ENCODE measurements around the gene CERKL. TPM values are rescaled to one million over a fixed set of nuclear protein-coding genes. Genes with fewer than 3 reads are reported as not detected.

CERKL gene
- total and polyA plus RNA-seq, 9 of the 15 experiments (the other 6 are each of a cell fraction or from before 2014, with no cell fraction given): 0.04 to 0.08 TPM; not detected in 7

DNA sequence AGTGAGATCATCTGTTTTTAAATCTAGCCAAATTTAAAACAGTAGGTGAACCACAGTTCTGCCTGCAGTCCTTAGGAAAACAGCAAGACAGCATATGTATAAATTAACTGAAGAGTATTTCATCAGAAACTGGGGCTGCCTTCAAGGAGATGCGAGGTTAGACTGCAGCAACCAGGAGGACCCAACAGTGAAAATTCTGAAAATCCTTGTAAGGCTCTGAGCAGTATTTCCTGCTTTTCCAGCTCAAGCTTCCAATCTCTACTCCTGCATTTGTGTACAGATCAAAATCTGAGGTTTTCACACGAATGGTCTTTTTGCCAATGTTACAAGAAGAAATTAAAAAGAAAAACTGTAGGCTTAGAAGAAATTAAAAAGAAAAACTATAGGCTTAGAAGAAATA lies 43.7 kb downstream of the CERKL start:
- 3% methylated on average over 2 of the region's 2 CpGs for WGBS (ENCODE audit: insufficient coverage, low coverage, missing lambda C conversion rate)
- no peaks in the 10 kb centered on the region for H3K9me3 ChIP-seq (replicated peaks; ENCODE audit: control insufficient read depth, insufficient read depth, low read depth, low read length)
- no peaks in the 10 kb centered on the region for H3K27me3 ChIP-seq (ENCODE audit: control insufficient read depth in 2 of 2, insufficient read depth in 2 of 2, low read length in 2 of 2)
- intact Hi-C loops (cut with micrococcal nuclease): no loop called here
- in situ Hi-C loops (cut with MboI): no loop called here
- CTCF ChIA-PET (ENCODE audit: low intra/inter-chr PET ratio): no interaction called here
- BruUV-seq (replicated peaks): no TSS peak
- no peak overlapping the region for H3K4me2 ChIP-seq (ENCODE audit: insufficient read depth, low read length)
- FAIRE-seq (no peak), DNase-seq (ENCODE audit: extremely low read depth in 1 of 4, low spot score in 3 of 4) (no peak), ATAC-seq (no peak)
- POLR2A ChIA-PET: no interaction called here
- no peaks in the 10 kb centered on the region for H3K9me1 ChIP-seq (ENCODE audit: control insufficient read depth, insufficient read depth, low read length)
- H3K36me3 ChIP-seq (ENCODE audit: control insufficient read depth, insufficient read depth, low read length): no peaks in the 10 kb centered on the region
- H3K79me2 ChIP-seq (ENCODE audit: control insufficient read depth, insufficient read depth, low read length): no peaks in the 10 kb centered on the region
- H3K9ac ChIP-seq (ENCODE audit: insufficient read depth in 1 of 2, low read depth in 2 of 2, low read length in 2 of 2): no peak overlapping the region
- no peak overlapping the region for H3K4me3 ChIP-seq
- H2AFZ ChIP-seq (ENCODE audit: low read depth, low read length): no peak overlapping the region
- H3K27ac ChIP-seq (ENCODE audit: extremely low read depth, low read depth, low read length): no peak overlapping the region
- H4K20me1 ChIP-seq (replicated peaks; ENCODE audit: control insufficient read depth, insufficient read depth, low read length): no peaks in the 10 kb centered on the region
- H3K4me1 ChIP-seq (replicated peaks in 1 of 2; ENCODE audit: control insufficient read depth in 2 of 2, insufficient read depth in 2 of 2, low read length in 2 of 2): no peaks in the 10 kb centered on the region
- no peak for TF ChIP-seq YBX1 (IDR thresholded peaks at IDR 0.05)
- no peak for TF ChIP-seq ZFP91 (CRISPR knock-in tag; IDR thresholded peaks at IDR 0.05)
- no peak for TF ChIP-seq HNRNPL (IDR thresholded peaks at IDR 0.05; ENCODE audit: low read depth, low read length)
- no peak for TF ChIP-seq POLR2A (conservative IDR thresholded peaks at IDR 0.05)
- no peak for TF ChIP-seq MAFF (IDR thresholded peaks at IDR 0.05; ENCODE audit: low read length)
- TF ChIP-seq RBM39 (optimal IDR thresholded peaks at IDR 0.05; ENCODE audit: low read depth, low read length): no peak
- TF ChIP-seq MAFG (tag; conservative IDR thresholded peaks at IDR 0.05): no peak
- no peak for TF ChIP-seq RERE (CRISPR knock-in tag; IDR thresholded peaks at IDR 0.05; ENCODE audit: borderline replicate concordance)
- TF ChIP-seq BCL6 (CRISPR knock-in tag; IDR thresholded peaks at IDR 0.05): no peak
- TF ChIP-seq, protein P1, sequence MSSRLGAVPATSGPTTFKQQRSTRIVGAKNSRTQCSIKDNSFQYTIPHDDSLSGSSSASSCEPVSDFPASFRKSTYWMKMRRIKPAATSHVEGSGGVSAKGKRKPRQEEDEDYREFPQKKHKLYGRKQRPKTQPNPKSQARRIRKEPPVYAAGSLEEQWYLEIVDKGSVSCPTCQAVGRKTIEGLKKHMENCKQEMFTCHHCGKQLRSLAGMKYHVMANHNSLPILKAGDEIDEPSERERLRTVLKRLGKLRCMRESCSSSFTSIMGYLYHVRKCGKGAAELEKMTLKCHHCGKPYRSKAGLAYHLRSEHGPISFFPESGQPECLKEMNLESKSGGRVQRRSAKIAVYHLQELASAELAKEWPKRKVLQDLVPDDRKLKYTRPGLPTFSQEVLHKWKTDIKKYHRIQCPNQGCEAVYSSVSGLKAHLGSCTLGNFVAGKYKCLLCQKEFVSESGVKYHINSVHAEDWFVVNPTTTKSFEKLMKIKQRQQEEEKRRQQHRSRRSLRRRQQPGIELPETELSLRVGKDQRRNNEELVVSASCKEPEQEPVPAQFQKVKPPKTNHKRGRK (tag; IDR thresholded peaks at IDR 0.05): no peak
- no peak for TF ChIP-seq SMC3 (conservative IDR thresholded peaks at IDR 0.05; ENCODE audit: insufficient read depth, low read depth, low read length)
- TF ChIP-seq HDGF (IDR thresholded peaks at IDR 0.05): no peak

All from K562 (cell line).